Calu3 (cell line): ENCODE data around the gene MBNL3. TPM values are rescaled to one million over a fixed set of nuclear protein-coding genes. Genes with fewer than 3 reads are reported as not detected.

ENCODE experiments used
- BruUV-seq: library from RNA; stranded (reverse); fragments of 400-500 nt; replicated peaks from 2 replicates; lab custom pipeline; 2021; lab: Mats Ljungman, UMichigan
- CTCF ChIA-PET: fragments of 300-600 bp; sonication (Branson Sonifier 250); formaldehyde crosslinking; loops from one replicate; lab custom pipeline; 2022; ENCODE audit warnings: antibody characterized with exemption; lab: Charles Lee
- DNase-seq: peaks from one replicate; pipeline ENCODE4 v3.0.0; 2022
- H3K27ac Mint-ChIP-seq: one replicate; pipeline ENCODE4 v1.8.0; 2022; ENCODE audit warnings: mixed read lengths; ENCODE audit not compliant: unreplicated experiment
- H3K27me3 Mint-ChIP-seq: one replicate; pipeline ENCODE4 v1.8.0; 2022; ENCODE audit warnings: mixed read lengths; ENCODE audit not compliant: unreplicated experiment
- H3K36me3 Mint-ChIP-seq: one replicate; pipeline ENCODE4 v1.8.0; 2022; ENCODE audit warnings: mild to moderate bottlenecking, moderate library complexity, mixed read lengths; ENCODE audit not compliant: insufficient read depth, unreplicated experiment
- H3K4me1 Mint-ChIP-seq: one replicate; pipeline ENCODE4 v1.8.0; 2022; ENCODE audit warnings: mild to moderate bottlenecking, low read depth, mixed read lengths; ENCODE audit not compliant: unreplicated experiment
- H3K4me3 Mint-ChIP-seq: one replicate; pipeline ENCODE4 v1.8.0; 2022; ENCODE audit warnings: mild to moderate bottlenecking, low read depth, moderate library complexity, mixed read lengths; ENCODE audit not compliant: unreplicated experiment
- H3K9me3 Mint-ChIP-seq: one replicate; pipeline ENCODE4 v1.8.0; 2022; ENCODE audit warnings: low read depth, mixed read lengths; ENCODE audit not compliant: unreplicated experiment
- CTCF ChIP-seq: fragments of 200-600 bp; IDR thresholded peaks from one replicate; pipeline ENCODE4 v1.8.0; 2022; ENCODE audit warnings: antibody characterized with exemption; ENCODE audit not compliant: unreplicated experiment
- intact Hi-C: fragments of 100-400 bp; cut with micrococcal nuclease; formaldehyde crosslinking; loops from one replicate; pipeline ENCODE4 v1.10.0; 2022; ENCODE audit not compliant: unreplicated experiment
- total RNA-seq: library from RNA; stranded (reverse); gene quantifications from 2 replicates; pipeline ENCODE4 v1.2.3, GENCODE V29; 2022

The MBNL3 gene
- total RNA-seq, 1 experiment from 2014 or later = 18.9 TPM

DNA sequence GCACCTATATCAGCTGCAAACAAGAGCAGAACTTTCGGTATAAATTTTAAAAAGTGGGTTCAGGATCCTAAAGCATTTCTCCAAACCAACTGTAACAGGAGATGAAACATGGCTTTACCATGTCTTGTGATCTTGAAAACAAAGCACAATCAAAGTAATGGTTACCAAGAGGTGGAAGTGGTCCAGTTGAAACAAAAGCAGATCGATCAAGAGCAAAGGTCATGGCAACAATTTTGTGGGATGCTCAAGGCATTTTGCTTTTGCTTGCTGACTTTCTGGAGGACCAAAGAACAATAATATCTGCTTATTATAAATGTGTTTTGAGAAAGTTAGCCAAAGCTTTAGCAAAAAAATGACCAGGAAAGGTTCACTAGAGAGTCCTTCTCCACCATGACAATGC, 152.7 kb downstream of the MBNL3 start:
- H3K36me3 Mint-ChIP-seq = no peaks in the 10 kb centered on the region
- H3K27me3 Mint-ChIP-seq = no peaks in the 10 kb centered on the region
- H3K4me1 Mint-ChIP-seq = no peaks in the 10 kb centered on the region
- H3K27ac Mint-ChIP-seq = no peak overlapping the region
- H3K4me3 Mint-ChIP-seq = no peak overlapping the region
- peaks cover 2% of the 10 kb centered on the region for H3K9me3 Mint-ChIP-seq
- DNase-seq = no peak
- BruUV-seq = no TSS peak
- CTCF ChIA-PET = no interaction called here
- TF ChIP-seq CTCF = no peak
- intact Hi-C loops = no loop called here

- CTCF ChIA-PET = no interaction called here
- no peak for TF ChIP-seq CTCF
- intact Hi-C loops = no loop called here
- H3K27ac Mint-ChIP-seq = no peak overlapping the region
- no peaks in the 10 kb centered on the region for H3K27me3 Mint-ChIP-seq
- H3K4me3 Mint-ChIP-seq = no peak overlapping the region
- H3K36me3 Mint-ChIP-seq = no peaks in the 10 kb centered on the region
- H3K9me3 Mint-ChIP-seq = peaks cover 4% of the 10 kb centered on the region
- H3K4me1 Mint-ChIP-seq = no peaks in the 10 kb centered on the region
- DNase-seq = no peak
- no TSS peak for BruUV-seq
Measured at GRCh38 chrX:132333351-132333750, 155.5 kb downstream of the MBNL3 start.

- peaks cover 4% of the 10 kb centered on the region for H3K9me3 Mint-ChIP-seq
- CTCF ChIA-PET = no interaction called here
- no peak for DNase-seq
- H3K27ac Mint-ChIP-seq = no peak overlapping the region
- H3K36me3 Mint-ChIP-seq = no peaks in the 10 kb centered on the region
- no peaks in the 10 kb centered on the region for H3K4me1 Mint-ChIP-seq
- no peak overlapping the region for H3K4me3 Mint-ChIP-seq
- TF ChIP-seq CTCF = no peak
- no peaks in the 10 kb centered on the region for H3K27me3 Mint-ChIP-seq
- no TSS peak for BruUV-seq
- intact Hi-C loops = no loop called here
Measured at GRCh38 chrX:132331532-132331931, 157.3 kb downstream of the MBNL3 start.

DNA sequence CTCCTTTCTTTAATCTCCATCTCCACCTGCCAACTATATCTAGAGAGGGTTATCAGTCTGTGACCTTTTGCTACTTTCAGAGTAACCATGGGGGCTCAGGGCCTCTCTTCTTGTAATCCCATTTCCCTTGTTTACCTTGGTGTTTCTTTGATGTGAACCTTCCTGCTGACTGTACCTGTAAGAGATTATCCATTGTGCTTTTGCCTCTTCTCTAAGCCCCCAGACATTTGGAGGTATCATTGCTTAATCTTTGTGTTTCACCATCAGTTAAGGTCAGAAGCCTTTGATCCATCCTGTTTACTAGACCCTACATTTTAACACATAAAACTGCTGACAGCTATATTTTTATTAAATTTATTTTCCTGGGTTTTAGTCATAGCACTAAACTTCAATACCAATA, 157.8 kb downstream of the MBNL3 start:
- DNase-seq = no peak
- BruUV-seq = no TSS peak
- intact Hi-C loops = no loop called here
- no peak for TF ChIP-seq CTCF
- Mint-ChIP-seq H3K27me3 (no peaks in the 10 kb centered on the region), H3K4me1 (no peaks in the 10 kb centered on the region), H3K36me3 (no peaks in the 10 kb centered on the region), H3K27ac (no peak overlapping the region), H3K4me3 (no peak overlapping the region), H3K9me3 (peaks cover 4% of the 10 kb centered on the region)
- CTCF ChIA-PET = no interaction called here
